Stimulated activated CD8-positive, alpha-beta memory T cell treated with anti-CD3 and anti-CD28 coated beads, Interleukin-15, amount 100 ng/mL, for 4 hours (primary cell): ENCODE results near the gene CD300LD.

Experiments used
- DNase-seq, 2 donors: peaks; one replicate each; pipeline ENCODE4 v3.0.0-alpha.2; 2020; ENCODE audit warnings: low read depth in 2 of 2

Gene CD300LD

GRCh38 chr17:74543891-74544760, 48.0 kb downstream of the CD300LD start:
- no peak for DNase-seq

- DNase-seq: no peak
Observed at GRCh38 chr17:74543406-74543805, 48.7 kb downstream of the CD300LD start.

GRCh38 chr17:74542727-74543383, 49.2 kb downstream of the CD300LD start:
- no peak for DNase-seq

GRCh38 chr17:74542166-74542565, 49.9 kb downstream of the CD300LD start:
- DNase-seq: no peak

- no peak for DNase-seq
Observed at GRCh38 chr17:74541176-74542111, 50.6 kb downstream of the CD300LD start.

GRCh38 chr17:74539281-74539820, 52.7 kb downstream of the CD300LD start:
- no peak for DNase-seq

GRCh38 chr17:74536890-74537289, 55.2 kb downstream of the CD300LD start:
- no peak for DNase-seq

- no peak for DNase-seq
Observed at GRCh38 chr17:74532115-74532514, 60.0 kb downstream of the CD300LD start.

GRCh38 chr17:74531231-74531761, 60.8 kb downstream of the CD300LD start, which contains the start of gene CD300LB:
Gene CD300LB (minus strand): TSS chr17:74531475. CDS start chr17:74531350, 125 bp downstream.
- no peak for DNase-seq

GRCh38 chr17:74530831-74531150, 61.3 kb downstream of the CD300LD start:
- no peak for DNase-seq
